H9 (cell line): ENCODE data around the gene UBASH3A. TPM values are rescaled to one million over a fixed set of nuclear protein-coding genes. Genes with fewer than 3 reads are reported as not detected.

Source experiments
- DNase-seq: peaks from one replicate; pipeline ENCODE4 v3.0.0-alpha.2; 2017
- H2AFZ ChIP-seq: one replicate; pipeline ENCODE4 v1.6.1; 2013; ENCODE audit warnings: mild to moderate bottlenecking, low read length, control low read depth, moderate library complexity
- H2AK5ac ChIP-seq: 2 replicates; pipeline ENCODE4 v1.6.1; 2013; ENCODE audit warnings: low read length, control low read depth, mixed read lengths; ENCODE audit not compliant: insufficient read length
- H2BK120ac ChIP-seq: one replicate; pipeline ENCODE4 v1.6.1; 2013; ENCODE audit warnings: low read depth, mild to moderate bottlenecking, low read length, control low read depth, inconsistent platforms; ENCODE audit not compliant: poor library complexity, severe bottlenecking
- H2BK12ac ChIP-seq: 2 replicates; pipeline ENCODE4 v1.6.1; 2013; ENCODE audit warnings: low read length, control low read depth, mixed read lengths, low read depth; ENCODE audit not compliant: insufficient read length
- H2BK15ac ChIP-seq: 2 replicates; pipeline ENCODE4 v1.6.1; 2013; ENCODE audit warnings: low read depth, low read length, control low read depth
- H2BK20ac ChIP-seq: one replicate; pipeline ENCODE4 v1.6.1; 2013; ENCODE audit warnings: low read depth, mild to moderate bottlenecking, low read length, control low read depth, inconsistent platforms; ENCODE audit not compliant: poor library complexity, severe bottlenecking
- H2BK5ac ChIP-seq: 2 replicates; pipeline ENCODE4 v1.6.1; 2013; ENCODE audit warnings: low read length, control low read depth, mixed read lengths; ENCODE audit not compliant: insufficient read length
- H3K14ac ChIP-seq: 2 replicates; pipeline ENCODE4 v1.6.1; 2013; ENCODE audit warnings: low read length, control low read depth; ENCODE audit not compliant: insufficient read depth
- H3K18ac ChIP-seq: 2 replicates; pipeline ENCODE4 v1.6.1; 2013; ENCODE audit warnings: low read depth, mild to moderate bottlenecking, mixed read lengths, low read length, control low read depth; ENCODE audit not compliant: insufficient read length
- H3K23ac ChIP-seq: 2 replicates; pipeline ENCODE4 v1.6.1; 2013; ENCODE audit warnings: low read length, control low read depth, mixed read lengths, low read depth; ENCODE audit not compliant: insufficient read length
- H3K23me2 ChIP-seq: 2 replicates; pipeline ENCODE4 v1.6.1; 2013; ENCODE audit warnings: low read depth, mild to moderate bottlenecking, mixed read lengths, low read length, control low read depth; ENCODE audit not compliant: insufficient read length, poor library complexity, severe bottlenecking
- H3K27ac ChIP-seq: 2 replicates; pipeline ENCODE4 v1.5.1; 2013; ENCODE audit warnings: low read length, control low read depth, mixed read lengths, low read depth; ENCODE audit not compliant: insufficient read length
- H3K27me3 ChIP-seq: 2 replicates; pipeline ENCODE4 v1.6.1; 2013; ENCODE audit warnings: low read length, control low read depth, inconsistent platforms; ENCODE audit not compliant: insufficient read depth
- H3K4ac ChIP-seq: 2 replicates; pipeline ENCODE4 v1.6.1; 2013; ENCODE audit warnings: low read depth, mild to moderate bottlenecking, control low read depth, inconsistent platforms, low read length, moderate library complexity
- H3K4me1 ChIP-seq: 2 replicates; pipeline ENCODE4 v1.6.1; 2013; ENCODE audit warnings: low read length, control low read depth, inconsistent platforms; ENCODE audit not compliant: insufficient read depth
- H3K4me2 ChIP-seq: 2 replicates; pipeline ENCODE4 v1.6.1; 2013; ENCODE audit warnings: low read length, control low read depth, mixed read lengths; ENCODE audit not compliant: insufficient read length, insufficient read depth
- H3K56ac ChIP-seq: 2 replicates; pipeline ENCODE4 v1.6.1; 2013; ENCODE audit warnings: low read depth, mild to moderate bottlenecking, mixed read lengths, low read length, control low read depth; ENCODE audit not compliant: insufficient read length
- H3K79me1 ChIP-seq: 2 replicates; pipeline ENCODE4 v1.6.1; 2013; ENCODE audit warnings: low read depth, mild to moderate bottlenecking, moderate library complexity, low read length, control low read depth, inconsistent platforms; ENCODE audit not compliant: insufficient read depth, poor library complexity, severe bottlenecking
- H3K79me2 ChIP-seq: 2 replicates; pipeline ENCODE4 v1.6.1; 2013; ENCODE audit warnings: low read length, control low read depth, inconsistent platforms; ENCODE audit not compliant: insufficient read depth
- H3K9ac ChIP-seq: 2 replicates; pipeline ENCODE4 v1.6.1; 2013; ENCODE audit warnings: low read length, control low read depth, mixed read lengths; ENCODE audit not compliant: insufficient read length; ENCODE audit errors: extremely low read depth
- H3K9me3 ChIP-seq: one replicate; pipeline ENCODE4 v1.6.1; 2013; ENCODE audit warnings: low read depth, low read length, inconsistent platforms; ENCODE audit not compliant: control insufficient read depth
- H3T11ph ChIP-seq: one replicate; pipeline ENCODE4 v1.6.1; 2013; ENCODE audit warnings: mild to moderate bottlenecking, low read length, control low read depth, inconsistent platforms
- H4K20me1 ChIP-seq: one replicate; pipeline ENCODE4 v1.6.1; 2013; ENCODE audit not compliant: control insufficient read depth, insufficient read length, insufficient read depth
- H4K5ac ChIP-seq: 2 replicates; pipeline ENCODE4 v1.6.1; 2013; ENCODE audit warnings: low read depth, mild to moderate bottlenecking, mixed read lengths, low read length, control low read depth; ENCODE audit not compliant: insufficient read length
- H4K8ac ChIP-seq: replicated peaks from 2 replicates; pipeline ENCODE4 v1.6.1; 2013; ENCODE audit warnings: low read length, control low read depth, mixed read lengths, low read depth; ENCODE audit not compliant: insufficient read length
- H4K91ac ChIP-seq: 2 replicates; pipeline ENCODE4 v1.6.1; 2013; ENCODE audit warnings: low read depth, mild to moderate bottlenecking, moderate library complexity, mixed read lengths, low read length, control low read depth; ENCODE audit not compliant: insufficient read length
- H3K27ac Mint-ChIP-seq, 3 experiments: 2 replicates in 2 of 3; 3 replicates in 1 of 3; pipeline ENCODE4 v1.8.0; 2020 to 2021; ENCODE audit warnings: mixed read lengths in 3 of 3, mild to moderate bottlenecking in 1 of 3, moderate library complexity in 1 of 3
- H3K27me3 Mint-ChIP-seq: 2 replicates; pipeline ENCODE4 v1.8.0; 2021; ENCODE audit warnings: low read depth, mild to moderate bottlenecking, moderate library complexity, mixed read lengths
- H3K36me3 Mint-ChIP-seq, 3 experiments: 2 replicates in 2 of 3; 3 replicates in 1 of 3; pipeline ENCODE4 v1.8.0; 2020 to 2021; ENCODE audit warnings: low read depth in 3 of 3, mixed read lengths in 3 of 3; ENCODE audit not compliant: insufficient read depth in 1 of 3
- H3K4me1 Mint-ChIP-seq, 2 experiments: 2 replicates each; pipeline ENCODE4 v1.8.0; 2020; ENCODE audit warnings: mixed read lengths in 2 of 2
- H3K4me3 Mint-ChIP-seq, 2 experiments: 2 replicates in 1 of 2; 3 replicates in 1 of 2; pipeline ENCODE4 v1.8.0; 2020 to 2021; ENCODE audit warnings: mild to moderate bottlenecking in 2 of 2, mixed read lengths in 2 of 2, moderate library complexity in 1 of 2
- H3K9me3 Mint-ChIP-seq, 2 experiments: 2 replicates in 1 of 2; 3 replicates in 1 of 2; pipeline ENCODE4 v1.8.0; 2020; ENCODE audit warnings: mild to moderate bottlenecking in 2 of 2, mixed read lengths in 2 of 2, moderate library complexity in 1 of 2
- CTCF ChIP-seq: fragments of 200-600 bp; sonication (generic); conservative IDR thresholded peaks from 3 replicates; pipeline ENCODE4 v1.8.0; 2021; ENCODE audit warnings: antibody characterized with exemption, mild to moderate bottlenecking
- WGBS: extraction: QIAGEN DNeasy Blood & Tissue Kit; methylation state at CpG from one replicate; pipeline ENCODE4 v1.1.7; 2013; ENCODE audit warnings: missing lambda C conversion rate, low lambda C conversion rate, mixed read lengths; ENCODE audit not compliant: insufficient read length; ENCODE audit errors: extremely low coverage; 5-methylcytosine and 5-hydroxymethylcytosine counted together
- total RNA-seq: library from RNA; stranded (reverse); gene quantifications from 2 replicates; pipeline ENCODE4 v1.2.1, GENCODE V29; 2021

UBASH3A gene
- total RNA-seq, 1 experiment from 2014 or later = not detected

GRCh38 chr21:42489991-42490390, 86.3 kb downstream of the UBASH3A start:
- Histone ChIP-seq H2AFZ (no peak overlapping the region), H3K56ac (no peak overlapping the region), H3K27me3 (no peaks in the 10 kb centered on the region), H2BK20ac (no peak overlapping the region), H3T11ph (no peak overlapping the region), H2AK5ac (no peak overlapping the region), H4K20me1 (no peaks in the 10 kb centered on the region), H4K91ac (no peak overlapping the region), H3K4ac (no peak overlapping the region), H3K23me2 (no peaks in the 10 kb centered on the region), H3K79me1 (no peaks in the 10 kb centered on the region), H2BK12ac (no peak overlapping the region), H3K9me3 (no peaks in the 10 kb centered on the region), H3K79me2 (no peaks in the 10 kb centered on the region), H3K23ac (no peak overlapping the region), H3K18ac (no peak overlapping the region), H2BK15ac (no peak overlapping the region), H2BK120ac (no peak overlapping the region), H4K8ac (no peak overlapping the region), H3K9ac (no peak overlapping the region), H3K27ac (no peak overlapping the region), H3K4me2 (no peak overlapping the region), H3K14ac (no peak overlapping the region), H3K4me1 (no peaks in the 10 kb centered on the region), H4K5ac (no peak overlapping the region), H2BK5ac (no peak overlapping the region)
- H3K27ac Mint-ChIP-seq = no peak overlapping the region
- H3K27me3 Mint-ChIP-seq = peaks cover 24% of the 10 kb centered on the region
- H3K4me1 Mint-ChIP-seq = peaks cover 6 to 12% of the 10 kb centered on the region in 2 experiments
- no peaks in the 10 kb centered on the region for H3K36me3 Mint-ChIP-seq
- H3K4me3 Mint-ChIP-seq = no peak overlapping the region
- no peak for TF ChIP-seq CTCF
- H3K9me3 Mint-ChIP-seq = no peaks in the 10 kb centered on the region
- no CpG with 5 or more reads among the region's 4 CpGs for WGBS
- no peak for DNase-seq
